ENCODE data around the gene PRPF38B. TPM values are rescaled to one million over a fixed set of nuclear protein-coding genes. Genes with fewer than 3 reads are reported as not detected.

The PRPF38B gene
- total and polyA plus RNA-seq, 10 of the 15 experiments (the other 5 are each of a cell fraction or from before 2014, with no cell fraction given), result 32.9 to 79.2 (median 47.8) TPM

- TF ChIP-seq, protein P1, sequence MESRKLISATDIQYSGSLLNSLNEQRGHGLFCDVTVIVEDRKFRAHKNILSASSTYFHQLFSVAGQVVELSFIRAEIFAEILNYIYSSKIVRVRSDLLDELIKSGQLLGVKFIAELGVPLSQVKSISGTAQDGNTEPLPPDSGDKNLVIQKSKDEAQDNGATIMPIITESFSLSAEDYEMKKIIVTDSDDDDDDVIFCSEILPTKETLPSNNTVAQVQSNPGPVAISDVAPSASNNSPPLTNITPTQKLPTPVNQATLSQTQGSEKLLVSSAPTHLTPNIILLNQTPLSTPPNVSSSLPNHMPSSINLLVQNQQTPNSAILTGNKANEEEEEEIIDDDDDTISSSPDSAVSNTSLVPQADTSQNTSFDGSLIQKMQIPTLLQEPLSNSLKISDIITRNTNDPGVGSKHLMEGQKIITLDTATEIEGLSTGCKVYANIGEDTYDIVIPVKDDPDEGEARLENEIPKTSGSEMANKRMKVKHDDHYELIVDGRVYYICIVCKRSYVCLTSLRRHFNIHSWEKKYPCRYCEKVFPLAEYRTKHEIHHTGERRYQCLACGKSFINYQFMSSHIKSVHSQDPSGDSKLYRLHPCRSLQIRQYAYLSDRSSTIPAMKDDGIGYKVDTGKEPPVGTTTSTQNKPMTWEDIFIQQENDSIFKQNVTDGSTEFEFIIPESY (IDR thresholded peaks at IDR 0.05), result no peak
- TF ChIP-seq ZNF622 (IDR thresholded peaks at IDR 0.05) (no peak), SMARCA5 (IDR thresholded peaks at IDR 0.05) (0 out of 2 replicates have a peak, but pooled peaks have one; percentile 48), SUZ12 (IDR thresholded peaks at IDR 0.05; ENCODE audit: unreplicated experiment) (no peak), REST (IDR thresholded peaks at IDR 0.05; ENCODE audit: low read depth, low read length) (peak; percentile 41; the same call in 1 of the 2 replicates), MXI1 (IDR thresholded peaks at IDR 0.05; ENCODE audit: low read depth, low read length) (0 out of 2 replicates have a peak, but pooled peaks have one; percentile 1), NFYA (IDR thresholded peaks at IDR 0.05; ENCODE audit: borderline replicate concordance, low read depth, low read length) (no peak), CREB1 (IDR thresholded peaks at IDR 0.05; ENCODE audit: low read depth) (peak; percentile 95), KAT2A (conservative IDR thresholded peaks at IDR 0.05; ENCODE audit: control insufficient read depth, low read depth, low read length) (no peak), CTCF (IDR thresholded peaks at IDR 0.05 in 2 of 3, conservative IDR thresholded peaks at IDR 0.05 in 1 of 3; ENCODE audit: control insufficient read depth in 2 of 3, extremely low read depth in 1 of 3, insufficient read depth in 1 of 3, low read depth in 3 of 3, low read length in 3 of 3) (no peak), EED (IDR thresholded peaks at IDR 0.05; ENCODE audit: low read depth) (no peak), NR2C1 (IDR thresholded peaks at IDR 0.05) (peak; percentile 86), RELA (IDR thresholded peaks at IDR 0.05; ENCODE audit: borderline replicate concordance, partially characterized antibody) (no peak), CHD4 (IDR thresholded peaks at IDR 0.05) (no peak), TCF7 (IDR thresholded peaks at IDR 0.05; ENCODE audit: borderline replicate concordance) (no peak), EZH2 (IDR thresholded peaks at IDR 0.05; ENCODE audit: borderline replicate concordance, control insufficient read depth, low read depth, low read length) (no peak), ZNF274 (IDR thresholded peaks at IDR 0.05; ENCODE audit: insufficient read depth, insufficient read length) (no peak), SUPT20H (IDR thresholded peaks at IDR 0.05; ENCODE audit: borderline replicate concordance, control insufficient read depth, low read depth, low read length) (no peak), ESRRA (IDR thresholded peaks at IDR 0.05; ENCODE audit: low read length) (0 out of 2 replicates have a peak, but pooled peaks have one; percentile 31), HDAC2 (IDR thresholded peaks at IDR 0.05) (no peak), NFXL1 (IDR thresholded peaks at IDR 0.05; ENCODE audit: borderline replicate concordance) (no peak), RBBP5 (conservative IDR thresholded peaks at IDR 0.05) (no peak), FOXM1 (IDR thresholded peaks at IDR 0.05; ENCODE audit: low read depth, low read length) (no peak)
Measured at GRCh38 chr1:108691942-108692723, at the start of gene PRPF38B (continued).
